ENCODE measurements around the gene GAS6.
A peak's percentile ranks its signal among the peaks of the same experiment; 100 is the strongest.
"Not testable (repeated sequence)": the region's sequence is repeated elsewhere in the genome, so short reads cannot be mapped to it uniquely, and the experiment has no call there.

The GAS6 gene

GRCh38 chr13:113803409-113804016 is 60.4 kb downstream of the GAS6 start:
- no peak for DNase-seq

DNA sequence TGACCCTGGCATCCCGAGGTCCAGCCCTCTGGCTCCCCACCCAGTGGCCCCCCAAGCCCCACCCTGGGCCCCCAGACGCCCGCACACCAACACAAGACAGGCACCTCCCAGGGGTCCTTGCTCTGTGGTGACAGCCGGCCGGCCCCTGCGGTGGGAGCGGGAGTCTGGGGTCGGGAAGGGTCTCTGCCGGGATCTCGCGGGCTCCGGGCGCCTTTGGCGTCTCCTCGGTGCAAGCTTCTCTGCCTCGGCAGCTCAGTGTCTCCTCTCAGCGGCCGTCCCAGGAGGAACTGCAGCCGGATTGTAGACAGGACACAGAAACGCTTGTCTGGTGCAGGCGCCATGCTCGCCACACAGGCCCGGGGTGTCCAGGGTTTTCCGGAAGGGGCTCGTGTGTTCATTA is 61.1 kb downstream of the GAS6 start:
- no peak for DNase-seq

GRCh38 chr13:113802090-113802531 is 61.8 kb downstream of the GAS6 start:
- peak; percentile 82 for DNase-seq

DNA sequence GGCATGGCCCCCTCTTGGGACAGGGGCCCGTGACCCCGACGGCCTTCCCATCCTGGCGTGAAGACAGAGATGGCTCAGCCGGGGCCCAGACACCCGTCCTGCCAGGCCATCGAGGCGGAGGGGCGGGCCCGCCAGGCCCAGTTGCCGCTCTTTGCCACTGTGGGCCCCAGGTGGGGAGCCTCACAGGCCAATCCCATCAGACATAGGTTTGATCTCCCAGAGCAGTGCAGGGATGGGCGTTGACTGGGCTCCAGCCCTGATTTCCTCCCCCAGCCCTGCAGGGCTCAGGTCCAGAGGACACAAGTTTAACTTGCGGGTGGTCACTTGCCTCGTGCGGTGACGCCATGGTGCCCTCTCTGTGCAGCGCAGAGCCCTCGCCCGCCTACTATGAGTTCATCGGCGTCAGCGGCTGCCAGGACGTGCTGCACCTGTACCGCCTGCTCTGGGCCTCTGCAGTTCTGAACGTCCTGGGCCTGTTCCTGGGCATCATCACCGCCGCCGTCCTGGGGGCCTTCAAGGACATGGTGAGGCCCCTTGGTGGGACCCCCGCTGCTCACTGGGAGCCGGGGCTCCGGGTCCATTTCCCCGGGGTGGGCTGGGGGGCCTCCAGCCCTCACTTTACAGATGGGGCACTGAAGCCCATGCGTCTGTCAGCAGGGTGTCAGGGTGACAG is 62.5 kb downstream of the GAS6 start:
- no peak for DNase-seq

DNA sequence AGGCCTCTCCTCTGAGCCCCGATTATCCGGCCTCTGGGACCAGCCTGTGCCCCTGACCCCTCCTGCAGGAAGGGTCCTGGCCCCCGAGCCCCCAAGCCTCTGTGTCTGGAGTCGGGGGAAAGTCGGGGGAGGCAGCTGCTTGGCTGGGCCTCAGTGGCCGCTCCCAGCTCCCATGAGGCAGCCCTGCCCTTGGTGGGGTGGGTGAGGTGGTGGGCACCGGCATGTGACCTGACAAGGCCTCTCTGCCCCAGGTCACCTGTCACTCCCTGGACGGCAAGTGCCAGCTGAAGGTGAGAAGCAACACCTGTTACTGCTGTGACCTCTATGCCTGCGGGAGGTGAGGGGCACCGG is 63.3 kb downstream of the GAS6 start:
- DNase-seq = no peak

DNA sequence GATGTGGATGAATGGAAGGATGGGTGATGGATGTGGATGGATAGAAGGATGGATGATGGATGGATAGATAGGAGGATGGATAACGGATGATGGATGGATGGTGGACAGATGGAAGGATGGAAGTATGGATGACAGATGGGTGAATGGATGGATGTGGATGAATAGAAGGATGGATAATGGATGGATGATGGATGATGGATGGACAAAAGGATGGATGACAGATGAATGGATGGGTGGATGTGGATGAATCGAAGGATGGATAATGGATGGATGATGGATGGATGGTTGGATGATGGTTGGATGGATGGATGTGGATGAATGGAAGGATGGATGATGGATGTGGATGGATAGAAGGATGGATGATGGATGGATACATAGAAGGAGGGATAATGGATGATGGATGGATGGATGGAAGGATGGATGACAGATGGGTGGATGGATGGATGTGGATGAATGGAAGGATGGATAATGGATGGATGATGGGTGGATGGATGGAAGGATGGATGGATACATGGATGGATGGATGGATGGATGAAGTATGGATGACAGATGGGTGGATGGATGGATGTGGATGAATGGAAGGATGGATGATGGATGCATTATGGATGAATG is 65.6 kb downstream of the GAS6 start:
- DNase-seq = no peak

- DNase-seq = no peak
Measured at GRCh38 chr13:113796964-113797676, 66.8 kb downstream of the GAS6 start.

- DNase-seq = no peak
Measured at GRCh38 chr13:113796211-113796963, 67.5 kb downstream of the GAS6 start.

DNA sequence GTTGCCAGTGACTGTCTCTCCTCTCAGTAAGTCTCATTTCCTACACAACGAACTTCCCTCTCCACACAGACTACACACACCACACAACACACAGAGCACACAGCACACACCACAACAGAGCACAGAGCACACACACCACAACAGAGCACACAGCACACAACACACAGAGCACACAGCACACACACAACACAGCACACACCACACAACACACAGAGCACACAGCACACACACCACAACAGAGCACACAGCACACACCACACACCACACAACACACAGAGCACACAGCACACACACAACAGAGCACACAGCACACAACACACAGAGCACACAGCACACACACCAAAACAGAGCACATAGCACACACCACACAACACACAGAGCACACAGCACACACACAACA is 68.5 kb downstream of the GAS6 start:
- not testable (repeated sequence) for DNase-seq

- no peak for DNase-seq
Measured at GRCh38 chr13:113794764-113795173, 69.1 kb downstream of the GAS6 start.

- no peak for DNase-seq
Measured at GRCh38 chr13:113794086-113794485, 69.8 kb downstream of the GAS6 start.

GRCh38 chr13:113793718-113794085 is 70.2 kb downstream of the GAS6 start:
- DNase-seq = no peak

GRCh38 chr13:113792886-113793717 is 70.8 kb downstream of the GAS6 start:
- DNase-seq = no peak

DNA sequence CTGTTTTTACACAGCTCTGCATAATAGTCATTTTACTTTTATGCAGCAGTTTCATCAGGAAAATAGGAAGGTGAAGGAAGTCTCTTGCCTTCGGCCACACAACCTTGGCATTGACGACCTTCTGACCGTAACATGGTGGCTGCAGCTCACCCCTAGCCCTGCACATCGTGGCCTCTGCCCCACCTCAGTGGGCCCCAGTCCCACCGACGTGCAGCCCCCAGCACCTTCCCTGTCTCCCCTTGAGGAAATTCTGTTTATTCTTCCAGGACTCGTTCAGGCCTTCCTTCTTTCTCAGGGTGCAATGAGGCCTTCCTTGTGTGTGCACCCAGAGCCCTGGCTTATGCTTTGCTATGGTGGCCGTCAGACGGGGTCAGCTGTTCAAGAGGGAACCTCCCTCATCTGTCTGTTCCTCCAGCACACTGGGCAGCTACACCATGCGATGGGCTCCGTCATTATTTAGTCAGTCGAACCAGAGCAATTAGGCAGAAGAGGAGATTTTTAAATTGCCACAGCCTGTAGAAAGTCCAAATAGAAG is 71.6 kb downstream of the GAS6 start:
- DNase-seq = no peak

- DNase-seq = no peak
Measured at GRCh38 chr13:113791761-113792160, 72.1 kb downstream of the GAS6 start.

DNA sequence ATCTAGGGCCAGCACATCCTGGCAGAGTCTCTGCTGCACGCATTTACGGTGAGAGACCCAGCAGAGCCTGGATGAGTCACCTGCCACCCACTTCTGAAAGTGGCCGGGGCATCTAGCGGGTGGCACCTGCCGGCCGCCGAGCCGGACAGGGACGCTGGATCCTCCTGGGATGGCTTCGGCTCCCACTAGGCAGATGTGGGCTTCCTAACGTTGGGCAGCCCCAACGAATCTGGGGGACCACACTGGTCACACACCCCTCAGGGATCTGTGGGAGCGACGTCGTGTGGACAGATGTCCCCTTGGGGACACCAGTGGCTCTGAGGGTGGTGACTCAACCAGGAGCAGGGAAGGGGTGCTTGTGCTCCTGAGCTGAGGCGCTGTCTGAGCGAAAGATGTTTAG is 72.7 kb downstream of the GAS6 start:
- no peak for DNase-seq

- DNase-seq = not testable (repeated sequence)
Measured at GRCh38 chr13:113789931-113790330, 73.9 kb downstream of the GAS6 start.

- DNase-seq = no peak
Measured at GRCh38 chr13:113789167-113789566, 74.7 kb downstream of the GAS6 start.

DNA sequence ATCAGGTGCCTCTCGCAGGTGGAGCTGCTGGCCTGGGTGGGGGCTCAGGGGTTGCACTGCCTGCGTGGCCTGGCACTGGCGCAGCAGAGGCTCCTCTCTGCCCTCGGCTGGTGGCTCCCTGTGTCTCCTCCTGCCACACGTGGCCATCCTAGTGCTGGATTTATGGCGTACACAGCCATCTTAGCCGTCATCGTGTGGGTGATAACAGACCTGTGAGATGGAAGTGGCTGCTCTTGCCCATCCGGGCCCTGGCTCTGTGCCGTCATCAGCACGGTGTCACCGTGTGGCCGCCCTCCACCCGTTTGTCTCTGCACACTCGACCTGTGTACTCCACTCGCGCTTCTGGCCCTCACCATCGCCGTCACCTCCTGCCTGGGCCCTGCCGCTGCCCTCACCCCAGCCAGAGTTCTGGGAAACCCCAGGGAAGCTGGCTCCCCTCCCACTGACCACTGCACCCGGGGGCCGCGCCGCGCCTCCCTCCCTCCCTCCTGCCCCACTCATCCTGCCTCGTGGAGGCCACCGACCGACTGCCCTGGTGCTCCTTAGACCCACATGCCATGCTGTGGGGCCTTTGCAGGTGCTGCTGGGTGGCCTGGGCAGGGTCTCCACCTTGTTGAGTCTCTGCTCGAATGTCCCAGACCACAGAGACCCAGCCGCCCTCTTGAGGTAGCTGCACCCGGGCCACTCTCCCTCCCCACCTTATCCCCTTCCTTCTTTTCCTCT is 75.3 kb downstream of the GAS6 start:
- DNase-seq = no peak

- DNase-seq = no peak
Measured at GRCh38 chr13:113787694-113788093, 76.2 kb downstream of the GAS6 start.

- peak; percentile 78 for DNase-seq
Measured at GRCh38 chr13:113786262-113786841, 77.5 kb downstream of the GAS6 start.

Measured in EL (cell line).